Measurements from ENCODE around the gene CDH3.

DNA sequence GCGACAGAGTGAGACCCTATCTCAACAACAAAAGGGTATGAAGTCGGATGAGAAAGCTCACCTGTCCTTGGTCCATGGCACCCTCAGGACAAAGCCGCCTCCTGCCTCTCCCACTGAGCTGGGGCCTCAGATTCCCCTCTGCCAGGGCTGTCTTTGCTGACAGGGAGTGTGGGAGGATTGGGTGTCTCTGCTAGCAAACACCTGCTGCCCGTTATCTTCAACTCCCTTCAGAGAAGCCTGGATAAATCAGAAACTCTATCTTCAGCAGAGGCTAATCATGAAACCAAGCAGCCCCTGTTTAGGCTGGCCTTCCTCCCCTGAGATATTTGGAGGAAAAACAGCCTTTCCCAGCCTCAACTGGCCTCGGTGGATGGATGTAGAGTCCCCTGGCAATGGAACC, 55.7 kb downstream of the CDH3 start:
- TF ChIP-seq CTCF (IDR thresholded peaks at IDR 0.05; ENCODE audit: low read length) (no peak), EZH2 (optimal IDR thresholded peaks at IDR 0.05; ENCODE audit: low read depth, low read length) (no peak)

Measured in MM.1S (cell line).